GM12891 (cell line): Measurements from ENCODE around the gene DDX56.
A peak's percentile ranks its signal among the peaks of the same experiment; 100 is the strongest.
"Not testable (repeated sequence)": the region's sequence is repeated elsewhere in the genome, so short reads cannot be mapped to it uniquely, and the experiment has no call there.

ENCODE experiments used
- DNase-seq: peaks from one replicate; pipeline ENCODE4 v3.0.0; 2011; ENCODE audit warnings: low spot score; ENCODE audit not compliant: insufficient read length
- FAIRE-seq: peaks from 2 replicates; lab custom pipeline; 2011; peaks lifted over from hg19 to GRCh38; lab: Jason Lieb, UNC
- PAX5 ChIP-seq: IDR thresholded peaks from 2 replicates; pipeline ENCODE4 v1.6.1; 2011; ENCODE audit warnings: low read length, moderate library complexity, mild to moderate bottlenecking; ENCODE audit not compliant: insufficient read depth, severe bottlenecking
- POLR2A ChIP-seq: IDR thresholded peaks from 2 replicates; pipeline ENCODE4 v1.6.1; 2011; ENCODE audit warnings: low read depth, low read length, control low read depth
- POLR2AphosphoS5 ChIP-seq: IDR thresholded peaks from 2 replicates; pipeline ENCODE4 v1.6.1; 2011; ENCODE audit warnings: low read depth, low read length, control low read depth
- POU2F2 ChIP-seq: IDR thresholded peaks from 2 replicates; pipeline ENCODE4 v1.6.1; 2011; ENCODE audit warnings: low read depth, mild to moderate bottlenecking, control low read depth, low read length, moderate library complexity
- SPI1 ChIP-seq: IDR thresholded peaks from 2 replicates; pipeline ENCODE4 v1.6.1; 2011; ENCODE audit warnings: low read depth, low read length, control low read depth
- TAF1 ChIP-seq: IDR thresholded peaks from 2 replicates; pipeline ENCODE4 v1.6.1; 2011; ENCODE audit warnings: low read depth, low read length, control low read depth

The DDX56 gene

GRCh38 chr7:44599222-44599621, 25.5 kb upstream of the DDX56 start:
- no peak for DNase-seq
- no peak for TF ChIP-seq TAF1
- no peak for FAIRE-seq

DNA sequence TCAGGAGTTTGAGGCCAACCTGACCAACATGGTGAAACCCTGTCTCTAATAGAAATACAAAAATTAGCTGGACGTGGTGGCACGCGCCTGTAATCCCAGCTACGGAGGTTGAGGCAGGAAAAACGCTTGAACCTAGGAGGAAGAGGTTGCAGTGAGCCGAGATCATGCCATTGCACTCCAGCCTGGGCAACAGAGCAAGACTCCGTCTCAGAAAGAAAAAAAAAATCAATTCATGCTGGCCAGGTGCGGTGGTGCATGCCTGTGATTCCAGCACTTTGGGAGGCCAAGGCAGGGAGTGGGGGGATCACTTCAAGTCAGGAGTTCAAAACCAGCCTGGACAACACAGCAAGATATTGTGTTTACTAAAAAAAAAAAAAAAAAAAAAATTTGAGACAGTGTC, 23.5 kb upstream of the DDX56 start:
- not testable (repeated sequence) for DNase-seq, FAIRE-seq

GRCh38 chr7:44595934-44596635, 22.4 kb upstream of the DDX56 start:
- FAIRE-seq (no peak), DNase-seq (no peak)
- no peak for TF ChIP-seq POLR2AphosphoS5
- no peak for TF ChIP-seq POLR2A
- no peak for TF ChIP-seq POU2F2
- TF ChIP-seq SPI1: no peak
- TF ChIP-seq TAF1: no peak
- no peak for TF ChIP-seq PAX5

- no peak for DNase-seq
- no peak for TF ChIP-seq TAF1
- no peak for TF ChIP-seq POLR2A
- no peak for TF ChIP-seq POLR2AphosphoS5
- no peak for TF ChIP-seq SPI1
- no peak for TF ChIP-seq PAX5
- TF ChIP-seq POU2F2: no peak
- no peak for FAIRE-seq
Measured at GRCh38 chr7:44590910-44591309, 17.2 kb upstream of the DDX56 start.

GRCh38 chr7:44587843-44588711, 14.4 kb upstream of the DDX56 start:
- no peak for DNase-seq
- TF ChIP-seq POU2F2 (no peak), PAX5 (no peak), POLR2A (no peak)
- FAIRE-seq: peak; percentile 87

DNA sequence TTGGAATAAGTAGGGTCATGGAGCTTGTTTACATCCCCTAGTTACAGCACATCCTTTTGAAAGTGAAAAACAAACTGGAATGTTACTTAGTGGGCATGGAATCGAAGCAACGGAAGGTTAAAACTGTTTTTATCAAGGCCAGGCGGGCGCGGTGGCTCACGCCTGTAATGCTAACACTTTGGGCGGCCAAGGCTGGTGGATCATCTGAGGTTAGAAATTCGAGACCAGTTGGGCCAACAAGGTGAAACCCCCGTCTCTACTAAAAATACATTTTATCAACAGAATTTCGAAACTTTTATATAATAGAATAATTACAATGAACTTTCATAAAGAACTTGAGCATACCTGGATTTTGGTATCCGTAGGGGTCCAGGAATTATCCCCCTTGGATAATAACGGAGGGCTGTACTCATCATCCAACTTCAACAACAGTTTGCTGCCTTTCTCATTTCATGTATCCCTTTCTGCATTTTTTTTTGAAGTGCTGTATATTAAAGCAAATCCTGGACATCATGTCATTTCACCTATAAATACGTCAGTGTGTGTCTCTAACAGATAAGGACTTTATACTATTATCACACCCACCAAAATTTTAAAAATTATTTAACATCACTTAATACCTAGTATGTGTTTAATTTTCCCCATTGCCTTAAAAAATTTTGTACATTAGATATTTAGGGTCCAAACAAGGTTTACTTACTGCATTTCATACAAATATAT, 9.6 kb upstream of the DDX56 start:
- TF ChIP-seq POLR2A: no peak
- TF ChIP-seq PAX5: no peak
- no peak for TF ChIP-seq POU2F2
- no peak for TF ChIP-seq SPI1
- TF ChIP-seq POLR2AphosphoS5: no peak
- TF ChIP-seq TAF1: no peak
- no peak for DNase-seq
- FAIRE-seq: no peak

DNA sequence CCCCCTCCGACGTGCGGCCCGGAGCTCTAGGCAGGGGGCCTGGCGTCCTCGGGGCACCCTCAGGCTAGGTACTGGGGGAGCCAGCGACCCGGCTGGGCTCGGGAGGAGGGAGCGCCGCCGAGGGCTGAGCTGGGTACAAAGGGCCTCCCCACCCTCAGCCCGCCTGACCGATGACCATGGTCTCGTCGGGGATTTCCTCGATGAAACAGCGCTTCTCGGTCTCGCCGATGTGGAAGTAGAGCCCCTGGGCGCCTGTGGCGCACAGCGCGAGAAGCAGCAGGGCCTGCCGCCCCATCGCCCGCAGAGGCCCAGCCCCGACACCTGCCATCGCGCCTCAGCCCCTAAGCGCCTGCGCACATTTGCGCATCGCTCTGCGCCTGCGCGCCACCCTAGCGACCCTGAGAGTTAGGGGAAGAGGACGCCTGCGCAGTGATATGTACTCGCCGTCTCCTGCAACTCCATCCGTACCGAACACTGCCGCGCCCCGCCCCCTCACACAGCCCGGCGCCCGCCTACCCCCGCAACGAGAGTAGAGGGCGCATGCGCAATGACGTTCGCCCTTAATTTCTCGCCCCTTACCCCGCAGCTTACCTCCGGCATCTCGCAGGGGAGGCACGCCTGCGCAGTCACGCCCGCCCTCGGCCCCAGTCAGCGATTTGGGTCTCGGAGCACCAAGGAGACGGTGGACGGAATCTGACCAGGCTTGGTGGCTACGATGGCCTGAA, 8.3 kb upstream of the DDX56 start, which contains the start of gene TMED4:
Gene TMED4 (minus strand): TSS at position 353 of the 725 bp plus-strand sequence. CDS start 25 bp downstream, at position 328.
- FAIRE-seq (peak; percentile 100), DNase-seq (peak; percentile 97)
- TF ChIP-seq TAF1: peak; percentile 86
- peak; percentile 3; the same call in 1 of the 2 replicates for TF ChIP-seq SPI1
- TF ChIP-seq PAX5: no peak
- TF ChIP-seq POLR2AphosphoS5: peak; percentile 80
- TF ChIP-seq POLR2A: peak; percentile 96
- peak; percentile 15; the same call in 1 of the 2 replicates for TF ChIP-seq POU2F2

GRCh38 chr7:44580945-44581878, 7.5 kb upstream of the DDX56 start:
- FAIRE-seq: peak; percentile 90
- TF ChIP-seq POLR2A: no peak
- TF ChIP-seq POLR2AphosphoS5: peak; percentile 2; the same call in 1 of the 2 replicates
- no peak for TF ChIP-seq PAX5
- TF ChIP-seq POU2F2: no peak
- no peak for TF ChIP-seq SPI1
- no peak for TF ChIP-seq TAF1
- no peak for DNase-seq

DNA sequence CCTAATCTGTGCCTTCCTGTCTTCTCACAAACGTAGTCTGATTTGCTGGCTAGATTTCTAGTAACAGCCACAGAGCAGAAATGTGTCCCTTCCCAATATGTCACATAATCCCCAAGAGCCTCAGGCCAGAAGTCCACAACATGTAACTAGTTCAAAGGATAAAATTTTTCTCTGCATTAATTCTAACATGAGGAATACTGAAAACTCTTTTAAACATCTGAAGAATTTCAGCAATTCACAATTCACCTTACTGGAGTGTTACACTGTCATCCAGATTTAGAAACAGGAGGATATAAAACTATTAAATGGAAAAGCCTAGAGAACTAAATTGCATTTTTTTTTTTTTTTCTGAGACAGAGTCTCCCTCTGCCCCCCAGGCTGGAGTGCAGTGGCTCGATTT, 2.5 kb upstream of the DDX56 start:
- DNase-seq (no peak), FAIRE-seq (no peak)
- no peak for TF ChIP-seq PAX5
- TF ChIP-seq POU2F2: no peak
- TF ChIP-seq POLR2AphosphoS5: no peak
- TF ChIP-seq TAF1: no peak
- no peak for TF ChIP-seq POLR2A
- no peak for TF ChIP-seq SPI1
